Keratinocyte (primary cell): Measurements from ENCODE around the gene ITPR2. TPM values are rescaled to one million over a fixed set of nuclear protein-coding genes. Genes with fewer than 3 reads are reported as not detected.
"Not testable (repeated sequence)": the region's sequence is repeated elsewhere in the genome, so short reads cannot be mapped to it uniquely, and the experiment has no call there.

ENCODE experiments used
- DNase-seq: peaks from one replicate; pipeline ENCODE4 v3.0.0-alpha.2; 2011; ENCODE audit warnings: low read depth, missing footprints, low spot score
- FAIRE-seq: peaks from 2 replicates; lab custom pipeline; 2011; peaks lifted over from hg19 to GRCh38; lab: Jason Lieb, UNC
- H2AFZ ChIP-seq: 2 replicates; pipeline ENCODE4 v1.6.0; 2012; ENCODE audit warnings: low read length, control low read depth, inconsistent platforms; ENCODE audit not compliant: control insufficient read depth
- H3K27ac ChIP-seq: 2 replicates; pipeline ENCODE4 v1.5.1; 2011; ENCODE audit warnings: low read length; ENCODE audit not compliant: control insufficient read depth, insufficient read depth
- H3K27me3 ChIP-seq: 3 replicates; pipeline ENCODE4 v1.6.0; 2011; ENCODE audit warnings: low read length; ENCODE audit not compliant: control insufficient read depth, insufficient read depth; ENCODE audit errors: extremely low read depth
- H3K36me3 ChIP-seq, 2 experiments: 2 replicates in 1 of 2; 3 replicates in 1 of 2; pipeline ENCODE4 v1.5.1; 2011; ENCODE audit warnings: low read length in 2 of 2, mild to moderate bottlenecking in 1 of 2; ENCODE audit not compliant: control insufficient read depth in 2 of 2, insufficient read depth in 2 of 2; ENCODE audit errors: extremely low read depth in 1 of 2
- H3K4me1 ChIP-seq: 3 replicates; pipeline ENCODE4 v1.5.1; 2011; ENCODE audit warnings: low read length; ENCODE audit not compliant: control insufficient read depth, insufficient read depth; ENCODE audit errors: extremely low read depth
- H3K4me2 ChIP-seq: 3 replicates; pipeline ENCODE4 v1.6.0; 2011; ENCODE audit warnings: low read depth, low read length; ENCODE audit not compliant: control insufficient read depth, insufficient read depth; ENCODE audit errors: extremely low read depth
- H3K4me3 ChIP-seq, 3 experiments: fragments of 200-600 bp in 1 of 3; sonication (generic) in 1 of 3; 2 replicates in 2 of 3; 3 replicates in 1 of 3; pipeline ENCODE4 v1.5.1; 2011 to 2016; ENCODE audit warnings: low read length in 3 of 3, mild to moderate bottlenecking in 3 of 3, control low read depth in 2 of 3, inconsistent platforms in 1 of 3, low read depth in 1 of 3, mixed read lengths in 1 of 3, mixed run types in 1 of 3, moderate library complexity in 1 of 3; ENCODE audit not compliant: control insufficient read depth in 2 of 3, insufficient read depth in 2 of 3; ENCODE audit errors: extremely low read depth in 1 of 3
- H3K79me2 ChIP-seq: 2 replicates; pipeline ENCODE4 v1.6.0; 2012; ENCODE audit warnings: low read length; ENCODE audit not compliant: control insufficient read depth, insufficient read depth
- H3K9ac ChIP-seq: 3 replicates; pipeline ENCODE4 v1.6.0; 2011; ENCODE audit warnings: low read length; ENCODE audit not compliant: control insufficient read depth, insufficient read depth; ENCODE audit errors: extremely low read depth
- H3K9me1 ChIP-seq: 3 replicates; pipeline ENCODE4 v1.6.0; 2011; ENCODE audit warnings: low read length; ENCODE audit not compliant: control insufficient read depth, insufficient read depth; ENCODE audit errors: extremely low read depth
- H3K9me3 ChIP-seq: 2 replicates; pipeline ENCODE4 v1.5.1; 2012; ENCODE audit warnings: low read depth, low read length; ENCODE audit not compliant: control insufficient read depth
- H4K20me1 ChIP-seq: 3 replicates; pipeline ENCODE4 v1.6.0; 2011; ENCODE audit warnings: low read length; ENCODE audit not compliant: control insufficient read depth, insufficient read depth; ENCODE audit errors: extremely low read depth
- EZH2 ChIP-seq: IDR thresholded peaks from one replicate; pipeline ENCODE4 v1.6.1; 2012; ENCODE audit warnings: inconsistent platforms, mild to moderate bottlenecking, low read length, moderate library complexity
- dilution Hi-C: fragments of 300-500 bp; cut with MboI; formaldehyde crosslinking; loops from one replicate; pipeline ENCODE4 v1.7.0; 2020; ENCODE audit warnings: low sequenced_read_pairs; ENCODE audit not compliant: extremely low pct_ligation_motif_present
- polyA plus RNA-seq, 5 experiments: library from polyadenylated mRNA; depleted of rRNA in 3 of 5; stranded (reverse) in 3 of 5; stranded (forward) in 1 of 5; unstranded in 1 of 5; fragments of >200 nt; gene quantifications; 1 replicate in 1 of 5; 2 replicates in 3 of 5; 3 replicates in 1 of 5; pipeline versions ENCODE4 v1.2.1 to v1.2.3, GENCODE V29; 2011 to 2012; ENCODE audit warnings: missing spikeins in 2 of 5, low read depth in 1 of 5, low replicate concordance in 1 of 5
- TF ChIP-seq, protein P1 (sequence below), 3 experiments: IDR thresholded peaks in 1 of 3; conservative IDR thresholded peaks in 1 of 3; optimal IDR thresholded peaks in 1 of 3; 2 replicates in 2 of 3; 3 replicates in 1 of 3; pipeline versions ENCODE3 to v1.5.1; 2011; ENCODE audit warnings: low read length in 3 of 3, mild to moderate bottlenecking in 3 of 3, moderate library complexity in 2 of 3, control low read depth in 1 of 3, inconsistent platforms in 1 of 3; ENCODE audit not compliant: insufficient read depth in 2 of 3; ENCODE audit errors: extremely low read depth in 1 of 3

The ITPR2 gene
- polyA plus RNA-seq, 1 donor (not counting 4 experiments of a cell fraction or from before 2014, with no cell fraction given) = 7.6 TPM

DNA sequence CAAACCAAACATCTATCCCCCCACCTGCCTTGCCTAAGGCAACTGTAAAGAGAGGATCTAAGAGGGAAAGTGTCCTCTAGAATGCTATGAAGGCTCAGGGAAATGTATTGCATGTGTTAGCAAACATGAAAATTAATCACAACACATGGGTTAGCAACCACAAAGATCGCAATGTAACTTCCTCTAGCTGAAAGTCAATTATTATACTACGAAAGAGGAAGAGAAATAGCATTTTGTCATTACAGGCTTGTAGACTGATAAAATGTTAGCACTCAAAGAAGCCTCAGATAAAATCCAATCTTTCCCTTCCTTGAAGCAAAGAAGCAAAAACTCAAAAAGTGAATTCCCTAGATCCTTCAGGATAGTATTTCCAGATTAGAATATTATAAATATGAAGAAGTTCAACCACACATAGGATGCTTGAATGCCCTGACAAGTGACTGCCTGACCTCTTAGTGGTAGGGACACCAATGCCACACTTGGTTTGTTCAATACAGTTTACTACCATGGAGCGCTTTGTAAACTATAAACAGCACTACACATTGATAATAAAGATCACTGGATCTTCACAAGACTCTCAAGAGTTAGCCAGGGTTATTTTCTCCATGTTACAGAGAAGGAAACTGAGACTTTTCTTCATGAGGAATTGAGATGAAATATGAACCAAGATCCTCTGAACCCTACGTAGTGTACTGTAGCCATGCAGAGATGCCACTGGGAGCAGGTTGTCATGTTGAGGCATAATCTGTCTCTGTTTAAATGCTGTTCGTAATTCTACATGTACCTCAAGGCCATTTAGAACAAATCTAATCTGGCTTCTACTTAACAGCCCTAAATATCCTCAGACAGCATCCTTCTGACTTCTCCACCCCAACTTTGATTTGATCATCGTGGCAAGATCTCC is 100.7 kb downstream of the ITPR2 start:
- no peak overlapping the region for H3K9ac ChIP-seq
- FAIRE-seq = no peak
- TF ChIP-seq EZH2 = no peak
- TF ChIP-seq, protein P1, sequence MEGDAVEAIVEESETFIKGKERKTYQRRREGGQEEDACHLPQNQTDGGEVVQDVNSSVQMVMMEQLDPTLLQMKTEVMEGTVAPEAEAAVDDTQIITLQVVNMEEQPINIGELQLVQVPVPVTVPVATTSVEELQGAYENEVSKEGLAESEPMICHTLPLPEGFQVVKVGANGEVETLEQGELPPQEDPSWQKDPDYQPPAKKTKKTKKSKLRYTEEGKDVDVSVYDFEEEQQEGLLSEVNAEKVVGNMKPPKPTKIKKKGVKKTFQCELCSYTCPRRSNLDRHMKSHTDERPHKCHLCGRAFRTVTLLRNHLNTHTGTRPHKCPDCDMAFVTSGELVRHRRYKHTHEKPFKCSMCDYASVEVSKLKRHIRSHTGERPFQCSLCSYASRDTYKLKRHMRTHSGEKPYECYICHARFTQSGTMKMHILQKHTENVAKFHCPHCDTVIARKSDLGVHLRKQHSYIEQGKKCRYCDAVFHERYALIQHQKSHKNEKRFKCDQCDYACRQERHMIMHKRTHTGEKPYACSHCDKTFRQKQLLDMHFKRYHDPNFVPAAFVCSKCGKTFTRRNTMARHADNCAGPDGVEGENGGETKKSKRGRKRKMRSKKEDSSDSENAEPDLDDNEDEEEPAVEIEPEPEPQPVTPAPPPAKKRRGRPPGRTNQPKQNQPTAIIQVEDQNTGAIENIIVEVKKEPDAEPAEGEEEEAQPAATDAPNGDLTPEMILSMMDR (optimal IDR thresholded peaks at IDR 0.05 in 1 of 3, IDR thresholded peaks at IDR 0.05 in 1 of 3, conservative IDR thresholded peaks at IDR 0.05 in 1 of 3; ENCODE audit: extremely low read depth in 1 of 3, insufficient read depth in 2 of 3, low read length in 3 of 3) = no peak
- no peak for DNase-seq
- no peak overlapping the region for H2AFZ ChIP-seq
- no peaks in the 10 kb centered on the region for H3K27me3 ChIP-seq
- peaks cover 6% of the 10 kb centered on the region for H3K4me1 ChIP-seq
- no peak overlapping the region for H3K27ac ChIP-seq
- H3K79me2 ChIP-seq = no peaks in the 10 kb centered on the region
- no peaks in the 10 kb centered on the region for H4K20me1 ChIP-seq
- dilution Hi-C loops = no loop called here
- H3K9me1 ChIP-seq = no peaks in the 10 kb centered on the region
- no peaks in the 10 kb centered on the region for H3K9me3 ChIP-seq
- no peaks in the 10 kb centered on the region for H3K36me3 ChIP-seq
- no peak overlapping the region for H3K4me2 ChIP-seq
- H3K4me3 ChIP-seq = no peak overlapping the region

GRCh38 chr12:26730481-26731350 is 102.3 kb downstream of the ITPR2 start:
- Histone ChIP-seq H3K9me3 (no peaks in the 10 kb centered on the region), H3K9me1 (no peaks in the 10 kb centered on the region), H3K27ac (no peak overlapping the region), H3K4me3 (no peak overlapping the region), H3K79me2 (no peaks in the 10 kb centered on the region), H3K36me3 (no peaks in the 10 kb centered on the region), H2AFZ (no peak overlapping the region), H3K9ac (no peak overlapping the region), H3K4me2 (no peak overlapping the region), H3K4me1 (peaks cover 3% of the 10 kb centered on the region), H4K20me1 (no peaks in the 10 kb centered on the region), H3K27me3 (no peaks in the 10 kb centered on the region)
- dilution Hi-C loops = no loop called here
- TF ChIP-seq, protein P1 (optimal IDR thresholded peaks at IDR 0.05 in 1 of 3, IDR thresholded peaks at IDR 0.05 in 1 of 3, conservative IDR thresholded peaks at IDR 0.05 in 1 of 3; ENCODE audit: extremely low read depth in 1 of 3, insufficient read depth in 2 of 3, low read length in 3 of 3) = no peak
- no peak for TF ChIP-seq EZH2
- no peak for DNase-seq
- FAIRE-seq = no peak

DNA sequence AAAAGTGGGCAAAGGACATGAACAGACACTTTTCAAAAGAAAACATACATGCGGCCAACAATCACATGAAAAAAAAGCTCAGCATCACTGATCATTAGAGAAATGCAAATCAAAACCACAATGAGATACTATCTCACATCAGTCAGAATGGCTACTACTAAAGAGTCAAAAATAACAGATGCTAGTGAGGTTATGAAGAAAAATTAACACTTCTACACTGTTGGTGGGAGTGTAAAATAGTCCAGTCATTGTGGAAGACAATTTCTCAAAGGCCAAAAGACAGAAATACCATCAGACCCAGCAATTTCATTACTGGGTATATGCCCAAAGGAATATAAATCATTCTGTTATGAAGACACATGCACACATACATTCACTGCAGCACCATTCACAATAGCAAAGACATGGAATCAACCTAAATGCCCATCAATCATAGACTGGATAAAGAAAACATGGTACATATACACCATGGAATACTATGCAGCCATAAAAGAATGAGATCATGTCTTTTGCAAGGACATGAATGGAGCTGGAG is 103.8 kb downstream of the ITPR2 start:
- H3K4me2 ChIP-seq, H3K9me1 ChIP-seq, H2AFZ ChIP-seq, DNase-seq, H3K79me2 ChIP-seq, H4K20me1 ChIP-seq, H3K27ac ChIP-seq, dilution Hi-C loops, FAIRE-seq, H3K36me3 ChIP-seq, H3K9ac ChIP-seq, H3K4me3 ChIP-seq, H3K9me3 ChIP-seq, H3K27me3 ChIP-seq: not testable (repeated sequence)
- H3K4me1 ChIP-seq = peaks cover 17% of the 10 kb centered on the region
